Mesendoderm (in vitro differentiated cells): ENCODE results near the gene PUS7L.

Experiments
- DNase-seq: peaks from one replicate; pipeline ENCODE4 v3.0.0; 2013
- H2AK5ac ChIP-seq: 2 replicates; pipeline ENCODE4 v1.6.1; 2013; ENCODE audit warnings: low read length, inconsistent platforms
- H2BK120ac ChIP-seq: 2 replicates; pipeline ENCODE4 v1.6.1; 2013; ENCODE audit warnings: low read depth, mild to moderate bottlenecking, low read length, moderate library complexity, mixed read lengths
- H2BK15ac ChIP-seq: replicated peaks from 2 replicates; pipeline ENCODE4 v1.6.1; 2013; ENCODE audit warnings: low read depth, mild to moderate bottlenecking, moderate library complexity
- H2BK5ac ChIP-seq: 2 replicates; pipeline ENCODE4 v1.6.1; 2013; ENCODE audit warnings: low read length, inconsistent platforms
- H3K18ac ChIP-seq: 2 replicates; pipeline ENCODE4 v1.6.1; 2013; ENCODE audit warnings: mild to moderate bottlenecking, low read length, mixed read lengths
- H3K23ac ChIP-seq: one replicate; pipeline ENCODE4 v1.6.1; 2013; ENCODE audit warnings: low read length
- H3K27ac ChIP-seq: 2 replicates; pipeline ENCODE4 v1.5.1; 2013; ENCODE audit warnings: low read depth, mild to moderate bottlenecking, inconsistent platforms, low read length, moderate library complexity
- H3K27me3 ChIP-seq: 2 replicates; pipeline ENCODE4 v1.6.1; 2013; ENCODE audit warnings: low read length, control low read depth, mild to moderate bottlenecking, inconsistent platforms; ENCODE audit not compliant: insufficient read depth, poor library complexity
- H3K36me3 ChIP-seq: 2 replicates; pipeline ENCODE4 v1.6.1; 2013; ENCODE audit warnings: low read length, inconsistent platforms; ENCODE audit not compliant: control insufficient read depth, insufficient read depth
- H3K4ac ChIP-seq: one replicate; pipeline ENCODE4 v1.6.1; 2013; ENCODE audit warnings: low read depth, mild to moderate bottlenecking, low read length, moderate library complexity
- H3K4me1 ChIP-seq: 2 replicates; pipeline ENCODE4 v1.6.1; 2013; ENCODE audit warnings: low read depth, low read length, inconsistent platforms; ENCODE audit not compliant: control insufficient read depth
- H3K4me2 ChIP-seq: 2 replicates; pipeline ENCODE4 v1.6.1; 2013; ENCODE audit warnings: low read length
- H3K4me3 ChIP-seq: 2 replicates; pipeline ENCODE4 v1.5.1; 2013; ENCODE audit warnings: mild to moderate bottlenecking, low read length
- H3K56ac ChIP-seq: one replicate; pipeline ENCODE4 v1.6.1; 2013; ENCODE audit warnings: low read length
- H3K79me1 ChIP-seq: 2 replicates; pipeline ENCODE4 v1.6.1; 2013; ENCODE audit warnings: low read length, inconsistent platforms
- H3K79me2 ChIP-seq: 2 replicates; pipeline ENCODE4 v1.6.1; 2013; ENCODE audit warnings: mild to moderate bottlenecking, low read length; ENCODE audit not compliant: control insufficient read depth, insufficient read depth
- H3K9ac ChIP-seq: 2 replicates; pipeline ENCODE4 v1.6.1; 2013; ENCODE audit warnings: low read length, inconsistent platforms
- H4K5ac ChIP-seq: one replicate; pipeline ENCODE4 v1.6.1; 2013; ENCODE audit warnings: low read length
- H4K8ac ChIP-seq: one replicate; pipeline ENCODE4 v1.6.1; 2013; ENCODE audit warnings: low read depth, mild to moderate bottlenecking, control low read depth, low read length, moderate library complexity
- WGBS: extraction: QIAGEN DNeasy Blood & Tissue Kit; methylation state at CpG from one replicate; pipeline ENCODE4 v1.1.7; 2013; ENCODE audit warnings: low lambda C conversion rate, missing lambda C conversion rate; ENCODE audit not compliant: insufficient coverage; ENCODE audit errors: extremely low coverage; 5-methylcytosine and 5-hydroxymethylcytosine counted together

Gene PUS7L

GRCh38 chr12:43740511-43741100 is 18.0 kb downstream of the PUS7L start:
- Histone ChIP-seq H3K4me2 (no peak overlapping the region), H3K36me3 (no peaks in the 10 kb centered on the region), H3K23ac (no peak overlapping the region), H2BK15ac (no peak overlapping the region), H3K4me1 (no peaks in the 10 kb centered on the region), H3K4ac (no peak overlapping the region), H2AK5ac (no peak overlapping the region), H3K4me3 (no peak overlapping the region), H3K27ac (no peak overlapping the region), H4K8ac (no peak overlapping the region), H2BK120ac (no peak overlapping the region), H3K79me1 (no peaks in the 10 kb centered on the region), H3K9ac (no peak overlapping the region), H3K18ac (no peak overlapping the region), H2BK5ac (no peak overlapping the region), H3K56ac (no peak overlapping the region), H4K5ac (no peak overlapping the region), H3K79me2 (no peaks in the 10 kb centered on the region), H3K27me3 (no peaks in the 10 kb centered on the region)
- WGBS: no CpG with 5 or more reads among the region's 3 CpGs
- DNase-seq: no peak

GRCh38 chr12:43737646-43738045 is 20.9 kb downstream of the PUS7L start:
- Histone ChIP-seq H3K4me2 (no peak overlapping the region), H4K8ac (no peak overlapping the region), H2BK15ac (no peak overlapping the region), H2BK120ac (no peak overlapping the region), H3K9ac (no peak overlapping the region), H3K36me3 (no peaks in the 10 kb centered on the region), H3K27me3 (no peaks in the 10 kb centered on the region), H3K27ac (no peak overlapping the region), H3K56ac (no peak overlapping the region), H3K18ac (no peak overlapping the region), H3K79me2 (no peaks in the 10 kb centered on the region), H3K23ac (no peak overlapping the region), H3K79me1 (no peaks in the 10 kb centered on the region), H3K4me1 (no peaks in the 10 kb centered on the region), H2AK5ac (no peak overlapping the region), H3K4ac (no peak overlapping the region), H4K5ac (no peak overlapping the region), H2BK5ac (no peak overlapping the region), H3K4me3 (no peak overlapping the region)
- DNase-seq: no peak
- WGBS: no CpG with 5 or more reads among the region's 2 CpGs

- no peak for DNase-seq
- WGBS: no CpG with 5 or more reads among the region's 3 CpGs
- Histone ChIP-seq H3K27ac (no peak overlapping the region), H3K18ac (no peak overlapping the region), H2BK120ac (no peak overlapping the region), H3K36me3 (no peaks in the 10 kb centered on the region), H3K4me2 (no peak overlapping the region), H3K4me1 (no peaks in the 10 kb centered on the region), H4K5ac (no peak overlapping the region), H2BK15ac (no peak overlapping the region), H3K79me2 (no peaks in the 10 kb centered on the region), H3K4me3 (no peak overlapping the region), H3K79me1 (no peaks in the 10 kb centered on the region), H2BK5ac (no peak overlapping the region), H3K9ac (no peak overlapping the region), H3K56ac (no peak overlapping the region), H3K23ac (no peak overlapping the region), H3K4ac (no peak overlapping the region), H4K8ac (no peak overlapping the region), H2AK5ac (no peak overlapping the region), H3K27me3 (no peaks in the 10 kb centered on the region)
These were observed 21.6 kb downstream of the PUS7L start for GRCh38 chr12:43736927-43737440.

- Histone ChIP-seq H3K4me3 (no peak overlapping the region), H4K8ac (no peak overlapping the region), H3K9ac (no peak overlapping the region), H3K36me3 (no peaks in the 10 kb centered on the region), H3K23ac (no peak overlapping the region), H3K56ac (no peak overlapping the region), H2AK5ac (no peak overlapping the region), H3K27ac (no peak overlapping the region), H3K4me1 (no peaks in the 10 kb centered on the region), H2BK5ac (no peak overlapping the region), H2BK15ac (no peak overlapping the region), H2BK120ac (no peak overlapping the region), H3K4ac (no peak overlapping the region), H3K18ac (no peak overlapping the region), H3K79me2 (no peaks in the 10 kb centered on the region), H3K27me3 (no peaks in the 10 kb centered on the region), H4K5ac (no peak overlapping the region), H3K79me1 (no peaks in the 10 kb centered on the region), H3K4me2 (no peak overlapping the region)
- no CpG with 5 or more reads among the region's 3 CpGs for WGBS
- no peak for DNase-seq
These were observed 24.9 kb downstream of the PUS7L start for GRCh38 chr12:43733687-43734086.

- no peak overlapping the region for H3K4me2 ChIP-seq
- H4K5ac ChIP-seq: no peak overlapping the region
- H3K79me2 ChIP-seq: no peaks in the 10 kb centered on the region
- no peak overlapping the region for H3K27ac ChIP-seq
- H3K18ac ChIP-seq: no peak overlapping the region
- no peaks in the 10 kb centered on the region for H3K4me1 ChIP-seq
- H3K4me3 ChIP-seq: no peak overlapping the region
- H2BK5ac ChIP-seq: no peak overlapping the region
- H3K4ac ChIP-seq: no peak overlapping the region
- no peaks in the 10 kb centered on the region for H3K79me1 ChIP-seq
- no peaks in the 10 kb centered on the region for H3K27me3 ChIP-seq
- no peak overlapping the region for H3K23ac ChIP-seq
- no peak overlapping the region for H3K9ac ChIP-seq
- DNase-seq: no peak
- no peak overlapping the region for H2AK5ac ChIP-seq
- WGBS: no CpG with 5 or more reads among the region's 4 CpGs
- H2BK15ac ChIP-seq: no peak overlapping the region
- H3K56ac ChIP-seq: no peak overlapping the region
- no peak overlapping the region for H4K8ac ChIP-seq
- no peak overlapping the region for H2BK120ac ChIP-seq
- H3K36me3 ChIP-seq: no peaks in the 10 kb centered on the region
These were observed 28.3 kb downstream of the PUS7L start for GRCh38 chr12:43730283-43730682.

GRCh38 chr12:43728698-43729097 is 29.9 kb downstream of the PUS7L start:
- H3K4me1 ChIP-seq: no peaks in the 10 kb centered on the region
- H3K27me3 ChIP-seq: no peaks in the 10 kb centered on the region
- H3K4ac ChIP-seq: no peak overlapping the region
- WGBS: no CpG with 5 or more reads among the region's 1 CpG
- no peak overlapping the region for H3K56ac ChIP-seq
- no peak overlapping the region for H3K4me2 ChIP-seq
- no peak for DNase-seq
- H2BK120ac ChIP-seq: no peak overlapping the region
- H3K23ac ChIP-seq: no peak overlapping the region
- H3K36me3 ChIP-seq: no peaks in the 10 kb centered on the region
- H3K27ac ChIP-seq: no peak overlapping the region
- no peak overlapping the region for H3K9ac ChIP-seq
- no peak overlapping the region for H4K5ac ChIP-seq
- no peaks in the 10 kb centered on the region for H3K79me1 ChIP-seq
- no peak overlapping the region for H4K8ac ChIP-seq
- no peak overlapping the region for H2BK15ac ChIP-seq
- no peak overlapping the region for H3K4me3 ChIP-seq
- no peak overlapping the region for H3K18ac ChIP-seq
- no peaks in the 10 kb centered on the region for H3K79me2 ChIP-seq
- H2AK5ac ChIP-seq: no peak overlapping the region
- H2BK5ac ChIP-seq: no peak overlapping the region
